Activated naive CD4-positive, alpha-beta T cell (primary cell): ENCODE results near the gene TMEM229A.
"Not testable (repeated sequence)": the region's sequence is repeated elsewhere in the genome, so short reads cannot be mapped to it uniquely, and the experiment has no call there.

Experiments used
- DNase-seq, 4 experiments: peaks; one replicate each; lab custom pipeline; 2025; lab: John Stamatoyannopoulos, UW

Gene TMEM229A

GRCh38 chr7:124032369-124033094, at the start of gene TMEM229A:
Gene TMEM229A, minus strand, starts transcription at chr7:124033067. Its CDS starts 64 bp downstream, at chr7:124033003.
- no peak for DNase-seq

GRCh38 chr7:124082234-124082633, 49.4 kb upstream of the TMEM229A start:
- DNase-seq, result not testable (repeated sequence)

GRCh38 chr7:124077546-124077945, 44.7 kb upstream of the TMEM229A start:
- DNase-seq, result no peak

GRCh38 chr7:124076841-124077240, 44.0 kb upstream of the TMEM229A start:
- DNase-seq, result no peak

- DNase-seq, result no peak
These were observed 41.1 kb upstream of the TMEM229A start for GRCh38 chr7:124074007-124074406.

- no peak for DNase-seq
These were observed 40.4 kb upstream of the TMEM229A start for GRCh38 chr7:124073310-124073645.

- no peak for DNase-seq
These were observed 39.9 kb upstream of the TMEM229A start for GRCh38 chr7:124072603-124073309.

- no peak for DNase-seq
These were observed 39.0 kb upstream of the TMEM229A start for GRCh38 chr7:124071843-124072242.

GRCh38 chr7:124062171-124062570, 29.3 kb upstream of the TMEM229A start:
- DNase-seq, result no peak

GRCh38 chr7:124060528-124060927, 27.7 kb upstream of the TMEM229A start:
- no peak for DNase-seq

GRCh38 chr7:124059375-124059774, 26.5 kb upstream of the TMEM229A start:
- no peak for DNase-seq

- DNase-seq, result no peak
These were observed 25.6 kb upstream of the TMEM229A start for GRCh38 chr7:124058515-124058914.

- no peak for DNase-seq
These were observed 25.0 kb upstream of the TMEM229A start for GRCh38 chr7:124057872-124058271.

GRCh38 chr7:124056234-124056633, 23.4 kb upstream of the TMEM229A start:
- no peak for DNase-seq

- DNase-seq, result no peak
These were observed 19.0 kb upstream of the TMEM229A start for GRCh38 chr7:124051681-124052377.

- no peak for DNase-seq
These were observed 10.0 kb upstream of the TMEM229A start for GRCh38 chr7:124042826-124043225.

GRCh38 chr7:124041439-124041838, 8.6 kb upstream of the TMEM229A start:
- no peak for DNase-seq

GRCh38 chr7:124037902-124038301, 5.0 kb upstream of the TMEM229A start:
- DNase-seq, result not testable (repeated sequence)

GRCh38 chr7:124035706-124036105, 2.8 kb upstream of the TMEM229A start:
- no peak for DNase-seq

GRCh38 chr7:124034754-124035100, 1.9 kb upstream of the TMEM229A start:
- no peak for DNase-seq

- no peak for DNase-seq
These were observed 1.2 kb upstream of the TMEM229A start for GRCh38 chr7:124033807-124034753.
